Kasumi-1 (cell line): ENCODE results near the gene NDUFV2.
"Not testable (repeated sequence)": the region's sequence is repeated elsewhere in the genome, so short reads cannot be mapped to it uniquely, and the experiment has no call there.

ENCODE experiments used
- DNase-seq, 2 experiments: peaks; one replicate each; lab custom pipeline; 2025; lab: John Stamatoyannopoulos, UW

The NDUFV2 gene

GRCh38 chr18:9102508-9103375 is at the start of gene NDUFV2:
TSS of gene NDUFV2 (plus strand) at chr18:9102699. CDS start at chr18:9102744, 45 bp downstream.
- DNase-seq, result peak; percentile 87 to 89

- no peak for DNase-seq
Measured at GRCh38 chr18:9053814-9054213, 48.7 kb upstream of the NDUFV2 start.

DNA sequence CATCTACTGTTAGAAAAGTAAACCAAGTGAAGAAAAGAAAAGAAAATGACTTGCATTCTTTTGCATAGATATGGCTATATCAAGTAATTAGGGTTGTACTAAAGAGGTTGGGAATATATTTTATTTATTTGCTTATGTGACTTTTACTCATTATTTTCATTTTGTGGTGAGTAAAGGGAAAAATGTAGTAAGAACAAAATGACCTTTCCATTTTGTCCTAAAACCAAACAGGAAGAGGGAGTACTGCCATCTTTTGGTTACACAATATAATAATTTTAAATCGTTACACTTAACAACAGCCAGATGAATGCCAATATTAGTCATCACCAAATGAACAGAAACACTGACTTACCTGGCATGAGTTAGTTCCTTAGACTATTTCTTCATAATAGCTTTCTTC is 47.3 kb upstream of the NDUFV2 start:
- peak; percentile 20 to 37 for DNase-seq

- DNase-seq, result no peak
Measured at GRCh38 chr18:9055626-9056025, 46.9 kb upstream of the NDUFV2 start.

DNA sequence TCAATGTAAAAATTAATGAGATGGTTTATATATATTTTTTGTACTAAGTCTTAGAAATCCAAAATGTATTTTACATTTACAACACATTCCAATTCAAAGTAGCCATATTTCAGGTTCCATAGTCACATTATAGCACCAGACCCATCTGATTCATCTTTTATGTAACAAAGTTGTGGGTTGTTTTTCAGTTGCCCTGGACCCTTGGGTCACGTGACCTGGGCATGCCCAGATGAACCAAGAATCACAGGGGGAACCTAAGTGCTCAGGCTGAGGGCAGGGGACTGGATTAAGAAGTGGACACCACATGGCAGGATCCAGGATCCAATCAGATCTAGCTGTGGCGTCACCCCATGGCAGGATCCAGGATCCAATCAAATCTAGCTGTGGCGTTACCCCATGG is 44.9 kb upstream of the NDUFV2 start:
- no peak for DNase-seq

- no peak for DNase-seq
Measured at GRCh38 chr18:9058406-9058805, 44.1 kb upstream of the NDUFV2 start.

DNA sequence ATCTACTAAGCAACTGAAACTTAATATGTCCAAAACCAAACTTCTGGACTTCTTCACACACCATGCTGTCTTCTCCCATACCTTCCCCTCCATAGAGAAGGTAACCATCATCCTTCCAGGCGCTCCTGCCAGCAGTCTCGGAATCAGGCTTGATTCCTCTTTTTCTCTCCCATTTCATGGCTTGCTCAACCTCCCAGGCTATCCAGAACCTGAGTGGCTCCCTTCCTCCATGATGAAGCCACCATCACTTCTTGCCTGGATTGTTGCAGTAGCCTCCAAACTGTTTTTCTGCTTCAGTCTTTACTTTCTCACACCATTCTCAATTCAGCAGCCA is 40.1 kb upstream of the NDUFV2 start:
- DNase-seq, result no peak

DNA sequence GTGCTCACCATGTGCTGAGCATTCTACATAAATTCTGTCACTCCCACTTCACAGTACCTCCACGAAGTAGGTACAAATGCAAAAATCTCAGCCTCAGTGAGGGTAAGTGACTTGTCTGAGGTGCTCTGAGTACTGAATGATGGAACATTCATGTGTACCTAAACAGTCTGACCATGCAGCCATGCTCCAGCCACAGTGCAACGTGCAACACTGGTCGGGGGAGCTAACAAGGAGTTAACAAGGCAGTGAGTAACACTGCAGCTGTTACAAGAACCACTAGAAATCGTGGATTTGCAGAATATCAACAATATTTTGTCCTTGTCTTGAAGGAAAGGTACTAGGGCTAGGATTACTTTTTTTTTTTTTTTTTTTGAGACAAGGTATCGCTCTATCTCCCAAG is 36.6 kb upstream of the NDUFV2 start:
- DNase-seq, result no peak

- no peak for DNase-seq
Measured at GRCh38 chr18:9066358-9066757, 36.1 kb upstream of the NDUFV2 start.

DNA sequence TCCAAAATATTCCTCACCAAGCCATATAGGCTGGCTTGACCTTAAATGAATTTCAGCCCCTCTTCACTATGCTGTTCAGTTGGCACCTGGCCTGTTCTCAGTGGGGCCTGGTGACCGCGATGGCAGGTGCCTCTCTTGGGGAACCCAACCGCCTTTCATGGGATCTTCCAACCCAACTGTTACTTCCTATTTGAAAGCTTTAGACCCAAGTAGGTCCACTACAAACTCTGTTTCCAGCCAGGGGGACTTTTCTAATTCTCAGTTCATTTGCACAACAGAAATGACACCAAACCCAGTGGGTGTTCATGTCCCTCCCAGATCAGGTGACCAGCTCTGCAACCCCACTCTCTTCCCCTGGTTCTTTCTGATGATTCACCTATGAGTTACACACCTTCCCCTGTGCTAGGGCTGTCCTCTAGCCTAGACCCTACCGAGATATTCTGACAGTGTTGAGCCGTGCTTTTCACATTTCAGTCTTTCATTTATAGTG is 35.6 kb upstream of the NDUFV2 start:
- no peak for DNase-seq

DNA sequence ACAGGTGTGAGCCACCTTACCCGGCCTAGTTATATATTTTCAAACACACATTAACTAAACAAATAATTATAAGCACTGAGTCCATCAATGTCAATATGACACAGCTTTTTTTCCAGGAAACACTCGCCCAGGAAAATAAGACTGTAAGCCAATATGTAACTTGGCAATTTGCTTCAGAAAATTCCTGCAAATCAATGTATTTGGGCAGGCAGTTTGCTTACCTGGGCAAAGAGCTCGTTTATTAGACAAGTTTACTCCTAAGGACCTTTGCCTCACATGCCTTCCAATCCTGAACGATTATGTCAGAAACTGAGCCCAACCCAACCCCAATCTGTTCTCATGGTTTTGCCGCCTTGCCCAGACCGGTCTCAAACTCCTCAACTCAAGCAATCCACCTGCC is 34.7 kb upstream of the NDUFV2 start:
- DNase-seq, result no peak

GRCh38 chr18:9068346-9068745 is 34.2 kb upstream of the NDUFV2 start:
- DNase-seq, result no peak

GRCh38 chr18:9069601-9070000 is 32.9 kb upstream of the NDUFV2 start:
- peak; percentile 15 to 37 for DNase-seq

DNA sequence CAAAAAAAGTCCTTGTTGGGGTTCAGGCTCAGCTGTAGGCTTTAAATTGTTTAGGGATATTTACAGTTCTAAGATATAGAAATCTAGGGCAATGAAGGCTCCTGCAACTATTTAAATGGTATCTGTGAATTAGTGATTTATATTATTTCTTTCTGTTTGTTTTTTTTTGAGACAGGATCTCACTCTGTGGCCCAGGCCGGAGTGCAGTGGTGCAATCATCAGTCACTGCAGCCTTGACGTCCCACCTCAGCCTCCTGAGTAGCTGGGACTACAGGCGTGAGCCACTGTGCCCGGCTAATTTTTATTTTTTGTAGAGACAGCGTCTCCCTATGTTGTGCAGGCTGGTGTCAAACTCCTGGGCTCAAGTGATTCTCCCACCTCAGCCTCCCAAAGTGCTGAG is 32.3 kb upstream of the NDUFV2 start:
- no peak for DNase-seq

- DNase-seq, result no peak
Measured at GRCh38 chr18:9079818-9080528, 22.5 kb upstream of the NDUFV2 start.

- no peak for DNase-seq
Measured at GRCh38 chr18:9081940-9082339, 20.6 kb upstream of the NDUFV2 start.

DNA sequence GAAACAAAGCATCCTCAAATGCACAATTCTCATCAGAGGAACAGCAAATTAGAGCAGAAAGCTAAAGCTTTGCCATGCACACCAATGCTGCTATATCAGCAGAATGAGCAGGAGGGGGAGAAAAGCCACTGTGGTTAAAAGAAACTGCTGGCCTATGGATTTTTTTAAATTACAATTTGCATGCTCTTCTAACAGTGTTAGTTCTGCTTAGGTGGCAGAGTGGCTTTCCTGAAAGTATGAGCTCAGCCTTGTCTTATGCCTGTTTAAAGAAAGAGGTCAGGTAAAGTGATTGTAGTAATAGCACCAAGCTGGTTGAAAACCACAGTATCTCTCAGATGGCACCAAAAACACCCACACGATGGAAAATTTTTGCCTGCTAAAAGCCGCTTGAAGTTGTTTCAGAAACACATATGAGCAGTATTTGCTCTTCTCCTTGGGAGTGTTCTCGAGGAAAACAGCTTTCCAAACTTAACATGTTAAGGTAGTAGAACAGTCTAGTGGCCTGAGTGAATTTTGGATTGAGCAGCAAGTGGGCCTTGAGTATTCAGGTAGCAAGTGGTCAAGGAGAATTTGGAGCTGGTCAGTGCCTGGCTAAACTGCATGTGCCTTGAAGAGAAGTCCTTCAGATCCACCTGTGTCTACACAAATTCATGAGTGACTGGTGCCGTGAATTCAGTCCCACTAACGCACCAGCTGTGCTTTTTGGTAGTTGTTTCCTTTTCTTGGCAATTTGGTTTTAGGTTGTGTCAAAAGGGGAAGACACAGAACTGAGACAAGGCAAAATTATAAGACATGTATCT is 19.6 kb upstream of the NDUFV2 start:
- no peak for DNase-seq

DNA sequence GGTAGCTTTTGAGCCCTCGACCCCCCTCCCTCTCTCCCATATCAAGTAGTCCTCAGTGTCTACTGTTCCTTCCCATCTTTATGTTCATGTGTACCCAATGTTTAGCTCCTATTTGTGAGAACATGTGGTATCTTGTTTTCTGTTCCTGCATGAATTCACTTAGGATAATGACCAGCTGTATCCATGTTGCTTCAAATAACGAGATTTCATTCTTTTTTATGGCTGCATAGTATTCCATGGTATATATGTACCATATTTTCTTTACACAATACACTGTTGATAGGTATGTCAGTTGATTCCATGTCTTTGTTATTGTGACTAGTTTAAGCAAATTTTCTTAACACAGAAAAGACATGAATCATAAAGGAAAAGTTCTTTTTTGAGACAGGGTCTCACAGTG is 16.5 kb upstream of the NDUFV2 start:
- no peak for DNase-seq

DNA sequence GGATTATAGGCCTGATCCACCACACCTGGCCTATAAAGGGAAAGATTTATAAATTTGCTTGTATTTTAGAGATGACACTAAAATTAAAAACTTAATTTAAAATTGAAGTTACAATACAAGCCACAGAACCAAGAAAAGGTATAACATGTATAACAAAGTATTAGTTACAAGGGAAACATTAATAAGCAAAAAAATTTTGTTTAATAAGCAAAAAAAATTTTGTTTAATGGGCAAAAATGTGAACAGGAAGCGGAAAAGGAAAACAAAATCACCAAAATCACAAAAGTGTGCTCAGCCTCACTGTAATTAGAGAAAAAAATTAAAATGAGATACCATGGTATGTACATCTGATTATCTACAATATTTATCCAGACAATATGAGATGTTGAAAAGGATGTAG is 15.9 kb upstream of the NDUFV2 start:
- DNase-seq, result no peak

DNA sequence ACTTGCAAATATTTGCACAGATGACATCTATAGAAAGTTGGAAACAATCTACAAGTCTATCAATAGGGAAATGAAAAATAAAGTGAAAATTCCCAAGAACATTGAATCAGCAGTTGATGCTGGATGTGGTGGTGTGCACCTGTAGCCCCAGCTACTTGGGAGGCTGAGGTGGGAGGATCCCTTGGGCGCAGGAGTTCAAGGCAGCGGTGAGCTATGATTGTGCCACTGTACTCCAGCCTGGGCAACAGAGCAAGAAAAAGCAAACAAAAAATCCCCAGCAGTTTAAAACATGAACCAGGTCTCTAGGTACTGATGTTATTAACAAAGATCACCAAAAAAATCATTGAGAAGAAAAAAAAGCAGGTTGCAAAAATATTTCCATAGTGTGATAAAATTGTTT is 15.4 kb upstream of the NDUFV2 start:
- no peak for DNase-seq

DNA sequence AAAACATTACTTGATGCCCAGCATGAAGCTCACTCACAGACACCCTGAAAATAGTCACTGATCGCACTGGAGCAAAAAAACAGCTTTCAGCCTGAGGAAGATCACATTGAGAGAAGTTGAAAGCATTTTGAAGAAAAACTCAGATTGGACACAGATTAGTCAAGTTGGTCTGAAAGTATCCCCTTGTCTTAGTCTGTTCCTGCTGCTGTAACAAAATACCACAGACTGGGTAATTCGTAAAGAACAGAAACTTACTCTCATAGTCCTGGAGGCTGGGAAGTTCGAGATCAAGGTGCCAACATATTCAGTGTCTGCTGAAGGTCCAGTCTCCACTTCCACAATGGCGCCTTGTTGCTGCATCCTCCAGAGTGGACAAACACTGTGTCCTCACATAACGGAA is 14.2 kb upstream of the NDUFV2 start:
- no peak for DNase-seq

DNA sequence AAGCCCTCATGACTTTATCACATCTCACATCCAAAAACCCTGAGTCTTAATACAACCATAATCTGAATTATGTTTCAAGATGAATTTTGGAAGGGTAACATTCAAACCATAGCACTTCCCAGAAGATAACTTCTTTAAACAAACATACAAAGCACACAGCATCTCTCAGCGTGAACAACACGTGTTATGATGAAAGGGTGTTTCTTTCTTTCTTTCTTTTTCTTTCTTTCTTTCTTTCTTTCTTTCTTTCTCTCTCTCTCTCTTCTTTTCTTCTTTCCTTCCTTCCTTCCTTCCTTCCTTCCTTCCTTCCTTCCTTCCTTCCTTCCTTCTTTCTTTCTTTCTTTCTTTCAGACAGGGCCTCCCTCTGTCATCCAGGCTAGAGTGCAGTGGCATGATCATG is 13.8 kb upstream of the NDUFV2 start:
- DNase-seq, result not testable (repeated sequence)

DNA sequence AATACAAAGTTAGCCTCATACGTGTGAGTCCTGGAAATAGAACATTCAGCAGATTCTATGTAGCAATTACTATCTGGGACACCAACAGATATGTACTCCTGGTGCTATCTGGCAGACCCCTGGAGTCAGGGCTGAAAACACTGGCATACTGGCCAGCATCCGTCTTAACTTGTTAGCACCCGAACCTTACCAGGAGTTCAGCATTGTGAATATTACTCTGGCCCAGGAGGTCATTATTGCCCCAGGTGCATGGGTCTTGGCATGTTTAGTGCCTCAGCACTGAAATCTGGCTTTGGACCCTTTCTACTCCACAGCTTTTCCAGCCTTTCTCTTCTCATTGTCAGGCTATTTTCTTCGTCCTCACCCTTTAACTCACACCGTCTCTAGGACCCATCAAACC is 11.9 kb upstream of the NDUFV2 start:
- no peak for DNase-seq
